ENCODE data around the gene EFCAB12. TPM values are rescaled to one million over a fixed set of nuclear protein-coding genes. Genes with fewer than 3 reads are reported as not detected.
"Not testable (repeated sequence)": the region's sequence is repeated elsewhere in the genome, so short reads cannot be mapped to it uniquely, and the experiment has no call there.

EFCAB12 gene
- polyA plus RNA-seq, 3 donors = 4.2 to 6.9 (median 5.7) TPM

DNA sequence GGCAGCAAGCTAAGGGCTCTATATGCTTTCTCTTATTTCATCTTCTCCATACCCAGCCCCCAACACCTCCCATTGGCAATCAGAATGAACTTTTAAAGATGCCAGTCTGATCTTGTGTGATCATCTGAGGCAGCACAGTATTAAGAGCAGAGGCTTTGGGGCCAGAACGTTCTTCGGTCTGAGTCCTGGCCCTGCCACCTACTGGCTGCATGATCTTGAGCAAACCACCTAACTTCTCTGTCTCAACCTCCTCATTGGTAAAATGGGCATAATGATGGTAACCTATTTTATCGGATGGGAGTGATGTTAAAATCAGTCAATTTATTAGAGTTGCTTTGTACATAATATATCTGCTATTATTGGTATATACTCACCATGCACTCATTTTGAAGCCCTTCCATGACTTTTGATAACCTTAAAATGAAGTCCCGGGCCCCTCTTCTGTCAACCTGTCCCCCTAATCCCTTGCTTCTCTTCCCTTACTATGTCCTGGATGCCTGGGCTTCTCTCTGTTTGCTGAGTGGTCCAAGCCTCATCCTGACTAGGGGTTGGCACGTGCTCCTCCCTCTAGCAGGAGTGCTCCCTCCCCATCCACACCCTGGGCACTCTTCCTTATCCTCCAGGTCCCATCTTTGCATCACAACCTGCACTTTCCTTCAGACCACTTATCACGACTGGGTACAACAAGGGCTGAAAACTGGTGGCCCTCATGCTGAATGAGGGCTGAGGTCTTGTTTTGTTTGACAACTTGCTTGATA, 6.3 kb downstream of the EFCAB12 start:
- no peak for DNase-seq

- no peak for DNase-seq
These were observed 7.1 kb downstream of the EFCAB12 start for GRCh38 chr3:129421236-129421883.

DNA sequence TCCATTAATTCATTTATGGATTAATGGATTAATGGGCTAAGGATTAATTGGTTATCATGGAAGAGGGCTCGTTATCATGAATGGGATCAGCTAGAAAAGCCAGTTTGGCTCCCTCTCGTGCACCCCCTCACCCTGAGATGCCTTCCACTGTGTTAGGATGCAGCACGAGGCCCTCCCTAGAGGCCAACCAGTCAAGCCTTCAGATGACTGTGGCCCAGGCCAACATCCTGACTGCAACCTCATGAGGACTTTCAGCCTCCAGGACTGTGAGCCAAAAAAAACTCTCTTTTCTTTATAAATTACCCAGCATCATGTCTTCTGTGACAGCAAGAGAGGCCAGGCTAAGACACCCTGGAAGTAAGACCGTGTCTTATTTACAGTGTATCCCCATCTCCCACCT, 9.0 kb downstream of the EFCAB12 start:
- no peak for DNase-seq

DNA sequence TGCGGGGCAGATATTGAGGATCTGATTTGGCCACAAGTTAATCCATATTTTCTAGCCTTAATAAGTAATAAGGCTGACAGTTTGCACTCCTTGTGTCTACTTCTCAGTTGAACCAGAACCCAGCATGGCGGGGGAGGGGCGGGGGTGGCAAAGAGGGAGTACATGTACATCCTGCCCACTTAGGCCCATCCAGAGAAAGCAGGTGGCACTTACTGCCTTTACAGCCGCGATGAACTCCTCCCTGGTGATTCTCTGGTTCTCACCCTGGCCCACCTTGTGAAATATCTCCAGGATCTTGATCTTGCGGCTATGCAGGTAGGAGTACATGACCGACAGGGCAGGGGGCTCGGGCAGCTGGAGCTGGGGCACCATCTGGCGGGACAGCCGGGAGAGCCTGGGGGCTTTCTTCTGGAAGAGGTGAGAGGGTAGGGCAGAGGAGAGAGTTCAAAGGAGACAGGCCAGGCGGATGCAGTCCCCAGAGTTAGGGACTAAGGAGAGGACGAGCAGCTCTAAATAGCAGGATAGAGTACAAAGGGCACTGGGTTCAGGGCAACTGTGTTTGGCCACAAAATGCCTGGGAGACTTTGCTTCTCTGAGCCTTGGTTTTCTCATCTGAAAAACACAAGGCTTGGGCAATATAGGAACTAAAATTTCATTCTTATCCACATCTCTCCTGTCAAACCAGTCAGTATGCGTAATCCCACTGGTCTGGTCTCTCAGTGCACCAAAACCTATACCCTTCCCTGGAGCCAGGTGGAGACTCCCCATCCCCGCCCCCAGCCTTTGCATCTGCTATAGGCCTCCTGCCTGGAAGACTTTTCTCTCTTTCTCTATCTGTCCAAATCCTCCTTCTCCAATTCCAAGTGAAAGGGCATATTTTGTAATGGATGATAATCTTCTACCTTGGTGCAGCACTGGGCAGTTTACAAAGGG, 10.1 kb downstream of the EFCAB12 start:
- no peak for DNase-seq

GRCh38 chr3:129417326-129417725, 11.1 kb downstream of the EFCAB12 start:
- DNase-seq = peak; percentile 78

- no peak for DNase-seq
These were observed 12.0 kb downstream of the EFCAB12 start for GRCh38 chr3:129416415-129416814.

DNA sequence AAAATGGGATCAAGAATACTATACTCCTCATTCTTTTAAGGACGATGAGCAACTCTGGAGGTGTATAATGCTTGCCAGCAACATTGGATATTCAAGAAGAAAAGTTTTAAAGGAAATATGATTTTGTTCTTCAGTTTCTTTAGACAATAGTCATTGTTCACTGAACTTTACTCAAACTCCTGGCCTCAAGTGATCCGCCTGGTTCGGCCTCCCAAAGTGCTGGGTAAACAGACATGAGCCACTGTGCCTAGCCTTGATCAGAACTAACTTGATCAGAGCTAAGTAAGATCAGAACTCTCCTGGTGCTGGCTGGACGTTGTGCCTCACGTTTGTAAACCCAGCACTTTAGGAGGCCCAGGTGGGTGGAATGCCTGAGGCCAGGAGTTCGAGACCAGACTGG, 12.6 kb downstream of the EFCAB12 start:
- DNase-seq = no peak

- DNase-seq = no peak
These were observed 13.1 kb downstream of the EFCAB12 start for GRCh38 chr3:129415378-129415777.

DNA sequence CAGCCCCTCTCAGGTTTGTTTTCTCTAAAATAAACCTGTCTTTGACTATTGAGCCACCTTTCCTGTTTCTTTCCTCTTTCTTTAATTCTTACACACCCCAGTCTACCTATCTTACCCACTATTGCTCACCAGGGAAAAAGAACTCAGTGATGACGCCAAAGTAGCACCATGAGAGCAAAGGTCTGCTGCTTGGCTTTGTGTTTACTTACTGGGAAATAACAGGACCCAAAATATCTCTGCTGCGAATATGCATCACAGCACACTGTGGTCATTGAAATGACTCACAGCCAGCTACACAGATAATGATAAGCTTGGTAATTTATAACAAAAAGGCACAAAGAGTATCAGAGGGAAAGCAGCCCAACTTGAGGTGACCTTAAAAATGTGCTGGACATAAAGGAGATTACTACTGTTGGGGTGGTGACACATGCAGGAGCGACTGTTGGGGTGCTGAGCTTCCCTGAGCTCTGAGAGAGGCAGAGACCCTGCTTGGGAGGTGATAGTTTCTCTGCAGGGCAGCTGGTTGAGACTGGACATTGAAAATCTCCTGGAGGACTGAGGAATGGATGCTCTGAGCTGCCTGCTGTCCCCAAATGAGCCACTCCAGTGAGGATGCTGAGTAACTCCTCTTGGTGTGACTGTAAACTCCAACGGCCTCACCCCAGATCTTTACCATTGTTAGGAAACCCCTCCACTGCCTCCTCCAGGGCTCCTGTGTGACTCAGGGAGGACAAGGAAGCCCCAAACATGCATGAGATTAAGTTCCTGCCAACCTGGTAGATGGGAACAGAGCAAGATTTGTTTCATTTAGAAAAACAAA, 14.5 kb downstream of the EFCAB12 start:
- no peak for DNase-seq

DNA sequence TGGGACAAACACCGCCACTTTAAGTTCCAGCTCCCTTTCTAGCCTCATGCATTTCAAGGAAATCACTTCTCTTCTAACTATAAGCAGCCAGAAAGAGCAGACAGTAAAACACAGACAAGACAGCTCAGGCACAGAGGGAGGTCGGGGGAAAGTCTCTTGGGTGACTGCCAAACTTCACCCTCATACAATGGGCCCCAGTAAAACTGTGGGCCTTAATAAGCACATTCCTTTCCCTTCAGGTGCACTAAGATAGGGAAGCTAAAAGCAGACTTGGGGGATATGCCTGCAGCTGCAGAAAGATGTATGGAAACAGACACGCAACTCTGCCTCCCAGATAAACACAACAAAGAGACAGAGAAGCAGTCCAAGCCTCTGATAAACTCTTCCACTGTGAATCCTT, 15.2 kb downstream of the EFCAB12 start:
- not testable (repeated sequence) for DNase-seq

- DNase-seq = no peak
These were observed 15.8 kb downstream of the EFCAB12 start for GRCh38 chr3:129412542-129413198.

DNA sequence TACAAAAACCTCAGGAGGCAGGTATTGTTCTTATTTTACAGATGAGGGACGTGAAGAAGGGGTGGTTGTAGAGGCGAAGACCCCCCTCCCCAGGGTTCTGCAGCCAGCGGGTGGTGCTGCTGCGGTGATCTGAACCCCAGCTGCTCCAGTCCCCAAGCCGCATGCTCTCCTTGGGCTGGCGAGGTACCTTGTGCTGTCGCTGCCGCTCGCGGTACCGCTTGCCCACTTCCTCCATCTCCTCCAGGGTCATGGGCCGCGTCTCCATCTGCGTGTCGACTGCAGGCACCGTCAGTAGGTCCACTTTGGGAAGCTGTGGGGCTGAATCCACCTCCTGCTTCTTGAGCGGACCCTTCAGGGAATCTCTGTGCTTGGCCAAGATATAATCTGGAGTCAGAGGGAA, 17.5 kb downstream of the EFCAB12 start:
- DNase-seq = no peak

DNA sequence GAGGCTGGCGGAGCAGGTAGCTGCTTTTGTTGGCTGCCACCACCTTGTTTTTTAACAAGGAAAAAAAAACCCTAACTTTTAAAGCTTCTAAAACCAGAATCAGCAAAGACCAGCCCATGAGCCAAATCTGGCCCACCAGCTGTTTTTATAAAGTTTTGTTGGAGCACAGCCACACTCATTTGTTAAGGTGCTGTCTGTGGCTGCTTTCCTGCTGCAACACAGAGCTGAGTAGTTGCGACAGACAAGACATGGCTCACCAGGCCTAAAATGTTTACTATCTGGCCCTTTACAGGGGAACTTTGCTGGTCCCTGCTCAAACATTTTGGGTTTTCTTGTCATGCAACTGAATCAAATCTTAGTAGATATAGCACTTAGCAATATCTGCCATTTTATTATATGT, 18.9 kb downstream of the EFCAB12 start:
- no peak for DNase-seq

GRCh38 chr3:129404610-129405009, 23.8 kb downstream of the EFCAB12 start:
- DNase-seq = no peak

DNA sequence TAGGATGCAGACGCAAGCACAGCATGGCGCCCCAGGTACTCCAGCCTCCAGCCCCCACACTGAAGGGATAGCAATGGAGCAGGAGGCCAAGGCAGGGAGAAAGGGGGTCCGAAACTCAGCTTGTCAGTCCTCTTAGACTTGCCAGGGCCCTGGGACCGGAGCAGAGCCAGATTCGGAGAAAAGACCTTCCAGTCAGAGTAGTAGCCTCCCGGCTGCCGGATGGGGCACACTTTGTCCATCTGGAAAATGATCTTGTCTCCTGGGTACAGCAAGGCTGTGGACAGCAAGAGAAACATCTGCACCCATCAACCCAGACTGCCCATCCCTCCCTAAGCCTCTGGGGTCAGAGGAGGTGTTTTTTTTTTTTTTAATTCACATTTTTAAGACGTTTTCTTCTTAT, 24.3 kb downstream of the EFCAB12 start:
- no peak for DNase-seq

DNA sequence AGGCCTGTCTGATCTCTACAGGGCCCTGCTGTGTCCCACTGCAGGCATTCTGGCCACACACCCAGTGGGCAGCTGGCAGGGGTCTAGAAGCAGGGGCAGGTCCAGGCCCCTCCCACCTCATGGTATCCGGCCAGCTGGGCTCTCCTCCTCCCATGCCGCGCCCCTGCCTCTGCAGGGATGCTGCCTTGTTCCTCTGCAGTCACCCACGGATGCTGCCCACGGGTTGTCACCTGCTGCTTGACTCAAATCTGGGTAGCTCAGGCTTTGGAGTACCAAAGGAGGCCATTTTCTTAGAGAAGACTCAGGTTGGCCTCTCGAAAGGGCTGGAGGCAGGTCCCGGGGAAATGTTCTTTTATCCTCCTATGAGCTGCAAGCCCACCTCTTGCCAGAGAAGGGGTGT, 25.0 kb downstream of the EFCAB12 start:
- DNase-seq = no peak

GRCh38 chr3:129402616-129403015, 25.8 kb downstream of the EFCAB12 start:
- no peak for DNase-seq

DNA sequence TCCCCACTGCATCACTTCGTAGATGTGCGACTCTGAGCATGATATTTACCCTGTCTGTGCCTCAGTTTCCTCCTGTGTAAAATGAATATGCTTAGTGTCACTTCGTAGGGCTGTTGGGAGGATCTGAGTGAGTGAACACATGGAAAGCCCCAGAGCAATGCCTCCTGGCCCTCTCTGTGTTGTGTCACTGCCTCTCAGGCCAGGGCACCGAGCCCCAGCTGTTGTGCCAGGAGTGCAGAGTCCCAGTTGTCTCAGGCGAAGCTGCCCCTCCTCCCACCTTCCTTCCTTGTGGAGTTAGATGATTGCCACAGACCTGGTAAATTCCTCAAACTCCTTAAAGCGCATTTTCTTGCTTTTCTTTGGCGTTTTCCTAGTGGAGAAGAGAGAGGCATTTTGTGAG, 26.2 kb downstream of the EFCAB12 start:
- DNase-seq = no peak

DNA sequence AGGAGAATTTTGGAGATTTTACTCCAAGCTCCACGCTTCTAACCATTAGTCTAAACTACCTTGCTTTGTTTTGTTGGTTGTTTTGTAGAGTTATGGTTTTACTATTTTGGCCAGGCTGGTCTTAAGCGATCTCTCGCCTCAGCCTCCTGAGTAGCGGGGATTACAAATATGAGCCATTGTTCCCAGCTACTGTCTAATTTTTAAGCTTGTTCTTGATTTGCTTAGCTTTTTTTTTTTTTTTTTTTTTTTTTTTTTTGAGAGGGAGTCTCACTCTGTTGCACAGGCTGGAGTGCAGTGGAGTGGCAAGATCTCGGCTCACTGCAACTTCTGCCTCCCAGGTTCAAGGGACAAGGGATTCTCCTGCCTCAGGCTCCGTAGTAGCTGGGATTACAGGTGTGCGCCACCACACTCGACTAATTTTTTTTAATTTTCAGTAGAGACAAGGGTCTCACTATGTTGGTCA, 28.5 kb downstream of the EFCAB12 start:
- DNase-seq = no peak

DNA sequence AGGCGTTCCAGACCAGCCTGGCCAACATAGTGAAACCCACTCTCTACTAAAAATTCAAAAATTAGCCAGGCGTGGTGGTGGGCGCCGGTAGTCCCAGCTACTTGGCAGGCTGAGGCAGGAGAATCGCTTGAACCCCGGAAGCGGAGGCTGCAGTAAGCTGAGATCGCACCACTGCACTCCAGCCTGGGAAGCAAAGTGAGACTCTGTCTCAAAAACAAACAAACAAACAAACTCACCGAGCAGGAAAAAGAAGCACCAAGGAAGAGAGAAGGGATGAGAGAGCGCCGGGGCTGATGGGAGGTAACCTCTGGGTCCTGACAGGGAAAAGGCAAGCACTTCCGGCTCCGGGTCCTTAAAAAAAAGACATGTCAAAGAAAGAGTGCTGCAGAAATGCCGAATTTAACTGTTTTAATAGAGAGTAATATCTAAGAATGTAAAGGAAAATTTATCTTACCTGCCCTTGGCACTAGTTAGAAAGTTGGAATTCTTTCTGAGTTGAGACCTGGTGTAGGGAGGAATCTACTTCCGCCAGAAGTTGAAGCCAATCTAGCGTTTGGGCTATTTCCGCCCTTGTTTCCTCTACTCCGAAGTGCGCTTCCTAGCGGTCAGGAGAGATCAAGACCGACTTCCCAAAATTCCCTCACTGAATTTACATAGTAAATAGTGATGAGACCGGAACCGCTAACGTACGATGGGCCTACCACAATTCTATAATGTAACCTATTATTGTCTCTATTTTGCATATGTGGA, 29.1 kb downstream of the EFCAB12 start:
- peak; percentile 97 for DNase-seq

Measured in renal pelvis (tissue), 4 donors.